ENCODE data around the gene ELN. TPM values are rescaled to one million over a fixed set of nuclear protein-coding genes. Genes with fewer than 3 reads are reported as not detected.

The ELN gene
- total and polyA plus RNA-seq, 9 of the 15 experiments (the other 6 are each of a cell fraction or from before 2014, with no cell fraction given): 0.20 TPM; not detected in 8

DNA sequence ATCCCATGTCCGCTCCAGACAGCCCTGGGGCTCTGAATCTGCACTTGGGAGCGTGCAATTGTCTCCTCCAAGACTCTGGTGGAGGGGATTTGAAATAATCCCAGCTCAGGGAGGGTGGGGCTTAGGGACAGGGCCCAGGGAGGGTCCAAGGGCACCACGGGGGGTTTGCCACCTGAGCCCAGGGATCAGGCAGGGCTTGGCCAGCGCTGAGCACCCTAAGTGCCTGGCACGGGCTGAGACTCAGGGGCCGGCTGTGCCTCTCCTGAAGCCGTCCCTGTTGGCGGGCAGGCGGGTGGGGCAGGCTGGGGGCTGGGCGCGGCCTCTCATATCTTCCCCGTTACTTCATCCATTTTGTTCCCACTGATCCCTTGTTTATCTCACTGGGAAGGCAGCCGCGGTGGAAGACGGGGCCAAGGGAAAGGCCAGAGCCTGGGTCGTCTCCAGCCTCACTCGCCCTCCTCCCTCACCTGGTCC is 41.8 kb upstream of the ELN start:
- Histone ChIP-seq H3K4me3 (no peak overlapping the region), H4K20me1 (replicated peaks; ENCODE audit: control insufficient read depth, insufficient read depth, low read length) (0 out of 2 replicates have a peak, but pooled peaks cover 5% of the 10 kb centered on the region), H2AFZ (ENCODE audit: low read depth, low read length) (no peak overlapping the region), H3K9ac (ENCODE audit: insufficient read depth in 1 of 2, low read depth in 2 of 2, low read length in 2 of 2) (no peak overlapping the region; a peak in 1 of 4 replicates), H3K79me2 (ENCODE audit: control insufficient read depth, insufficient read depth, low read length) (no peaks in the 10 kb centered on the region), H3K27me3 (ENCODE audit: control insufficient read depth in 2 of 2, insufficient read depth in 2 of 2, low read length in 2 of 2) (peaks cover 41 to 67% of the 10 kb centered on the region in 2 experiments), H3K27ac (ENCODE audit: extremely low read depth, low read depth, low read length) (no peak overlapping the region), H3K36me3 (ENCODE audit: control insufficient read depth, insufficient read depth, low read length) (no peaks in the 10 kb centered on the region), H3K4me2 (ENCODE audit: insufficient read depth, low read length) (no peak overlapping the region), H3K9me3 (replicated peaks; ENCODE audit: control insufficient read depth, insufficient read depth, low read depth, low read length) (no peaks in the 10 kb centered on the region), H3K9me1 (ENCODE audit: control insufficient read depth, insufficient read depth, low read length) (no peaks in the 10 kb centered on the region), H3K4me1 (replicated peaks in 1 of 2; ENCODE audit: control insufficient read depth in 2 of 2, insufficient read depth in 2 of 2, low read length in 2 of 2) (peaks cover 3 to 19% of the 10 kb centered on the region in 2 experiments; a peak in 3 of 5 replicates)
- DNase-seq (ENCODE audit: extremely low read depth in 1 of 4, low spot score in 3 of 4): no peak
- BruUV-seq (replicated peaks): no TSS peak
- in situ Hi-C loops (cut with MboI): no loop called here
- CTCF ChIA-PET (ENCODE audit: low intra/inter-chr PET ratio): no interaction called here
- FAIRE-seq: no peak
- intact Hi-C loops (cut with micrococcal nuclease): no loop called here
- 3% methylated on average over 12 of the region's 17 CpGs for WGBS (ENCODE audit: insufficient coverage, low coverage, missing lambda C conversion rate)
- ATAC-seq: no peak
- POLR2A ChIA-PET: interaction anchor here (1.6 kb wide), 1 partner anchor 10 kb away, joined by 5 read pairs; no protein-coding TSS in a partner anchor
- no peak for TF ChIP-seq NFIC (IDR thresholded peaks at IDR 0.05)
- no peak for TF ChIP-seq MBD2 (IDR thresholded peaks at IDR 0.05; ENCODE audit: borderline replicate concordance, low read depth)
- TF ChIP-seq, protein P1, sequence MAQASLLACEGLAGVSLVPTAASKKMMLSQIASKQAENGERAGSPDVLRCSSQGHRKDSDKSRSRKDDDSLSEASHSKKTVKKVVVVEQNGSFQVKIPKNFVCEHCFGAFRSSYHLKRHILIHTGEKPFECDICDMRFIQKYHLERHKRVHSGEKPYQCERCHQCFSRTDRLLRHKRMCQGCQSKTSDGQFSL (CRISPR knock-in tag; IDR thresholded peaks at IDR 0.05): no peak
- TF ChIP-seq, protein P1 (tag; IDR thresholded peaks at IDR 0.05): no peak
- TF ChIP-seq, protein P2, sequence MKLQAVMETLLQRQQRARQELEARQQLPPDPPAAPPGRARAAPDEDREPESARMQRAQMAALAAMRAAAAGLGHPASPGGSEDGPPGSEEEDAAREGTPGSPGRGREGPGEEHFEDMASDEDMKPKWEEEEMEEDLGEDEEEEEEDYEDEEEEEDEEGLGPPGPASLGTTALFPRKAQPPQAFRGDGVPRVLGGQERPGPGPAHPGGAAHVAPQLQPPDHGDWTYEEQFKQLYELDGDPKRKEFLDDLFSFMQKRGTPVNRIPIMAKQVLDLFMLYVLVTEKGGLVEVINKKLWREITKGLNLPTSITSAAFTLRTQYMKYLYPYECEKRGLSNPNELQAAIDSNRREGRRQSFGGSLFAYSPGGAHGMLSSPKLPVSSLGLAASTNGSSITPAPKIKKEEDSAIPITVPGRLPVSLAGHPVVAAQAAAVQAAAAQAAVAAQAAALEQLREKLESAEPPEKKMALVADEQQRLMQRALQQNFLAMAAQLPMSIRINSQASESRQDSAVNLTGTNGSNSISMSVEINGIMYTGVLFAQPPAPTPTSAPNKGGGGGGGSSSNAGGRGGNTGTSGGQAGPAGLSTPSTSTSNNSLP (IDR thresholded peaks at IDR 0.05; ENCODE audit: borderline replicate concordance, low read depth, low read length): no peak
- TF ChIP-seq, protein P3, sequence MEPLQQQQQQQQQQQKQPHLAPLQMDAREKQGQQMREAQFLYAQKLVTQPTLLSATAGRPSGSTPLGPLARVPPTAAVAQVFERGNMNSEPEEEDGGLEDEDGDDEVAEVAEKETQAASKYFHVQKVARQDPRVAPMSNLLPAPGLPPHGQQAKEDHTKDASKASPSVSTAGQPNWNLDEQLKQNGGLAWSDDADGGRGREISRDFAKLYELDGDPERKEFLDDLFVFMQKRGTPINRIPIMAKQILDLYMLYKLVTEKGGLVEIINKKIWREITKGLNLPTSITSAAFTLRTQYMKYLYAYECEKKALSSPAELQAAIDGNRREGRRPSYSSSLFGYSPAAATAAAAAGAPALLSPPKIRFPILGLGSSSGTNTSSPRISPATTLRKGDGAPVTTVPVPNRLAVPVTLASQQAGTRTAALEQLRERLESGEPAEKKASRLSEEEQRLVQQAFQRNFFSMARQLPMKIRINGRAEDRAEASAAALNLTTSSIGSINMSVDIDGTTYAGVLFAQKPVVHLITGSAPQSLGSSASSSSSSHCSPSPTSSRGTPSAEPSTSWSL (CRISPR knock-in tag; IDR thresholded peaks at IDR 0.05; ENCODE audit: borderline replicate concordance): no peak
- no peak for TF ChIP-seq ZNF282 (CRISPR knock-in tag; IDR thresholded peaks at IDR 0.05)
- no peak for TF ChIP-seq NFXL1 (CRISPR knock-in tag; IDR thresholded peaks at IDR 0.05)
- no peak for TF ChIP-seq ZNF217 (CRISPR knock-in tag; IDR thresholded peaks at IDR 0.05)
- TF ChIP-seq ETV1 (tag; conservative IDR thresholded peaks at IDR 0.05; ENCODE audit: low read depth): no peak
- no peak for TF ChIP-seq U2AF1 (optimal IDR thresholded peaks at IDR 0.05; ENCODE audit: low read depth, low read length)
- TF ChIP-seq HDAC8 (tag; IDR thresholded peaks at IDR 0.05): no peak
- no peak for TF ChIP-seq PRMT5 (CRISPR knock-in tag; IDR thresholded peaks at IDR 0.05)
- TF ChIP-seq, protein P4, sequence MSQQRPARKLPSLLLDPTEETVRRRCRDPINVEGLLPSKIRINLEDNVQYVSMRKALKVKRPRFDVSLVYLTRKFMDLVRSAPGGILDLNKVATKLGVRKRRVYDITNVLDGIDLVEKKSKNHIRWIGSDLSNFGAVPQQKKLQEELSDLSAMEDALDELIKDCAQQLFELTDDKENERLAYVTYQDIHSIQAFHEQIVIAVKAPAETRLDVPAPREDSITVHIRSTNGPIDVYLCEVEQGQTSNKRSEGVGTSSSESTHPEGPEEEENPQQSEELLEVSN (IDR thresholded peaks at IDR 0.05; ENCODE audit: borderline replicate concordance in 1 of 2, extremely low read depth in 1 of 2, insufficient read depth in 1 of 2, insufficient read length in 1 of 2, low read depth in 1 of 2, low read length in 1 of 2, poor library complexity in 1 of 2, severe bottlenecking in 1 of 2): no peak
- no peak for TF ChIP-seq DIDO1 (tag; IDR thresholded peaks at IDR 0.05; ENCODE audit: low read depth)
- no peak for TF ChIP-seq HNRNPUL1 (IDR thresholded peaks at IDR 0.05; ENCODE audit: low read length)
